Measurements from ENCODE around the gene TNS3.

GRCh38 chr7:47622946-47623640 is 41.2 kb upstream of the TNS3 start:
- TF ChIP-seq CTCF (conservative IDR thresholded peaks at IDR 0.05 in 1 of 2, IDR thresholded peaks at IDR 0.05 in 1 of 2; ENCODE audit: extremely low read depth in 1 of 2, insufficient read depth in 1 of 2, low read depth in 1 of 2, low read length in 2 of 2) (no peak), EZH2 (IDR thresholded peaks at IDR 0.05; ENCODE audit: borderline replicate concordance, low read length) (no peak)
